Muscle layer of colon (tissue), 2 donors: ENCODE data around the gene DYNC1H1.

Experiments used
- H3K27ac ChIP-seq: one replicate; pipeline ENCODE4 v1.7.0; 2013; ENCODE audit warnings: low read depth, mild to moderate bottlenecking, low read length, moderate library complexity
- H3K27me3 ChIP-seq, 2 donors: one replicate each; pipeline ENCODE4 v1.7.0; 2013; ENCODE audit warnings: low read length in 2 of 2, mild to moderate bottlenecking in 2 of 2; ENCODE audit not compliant: insufficient read depth in 2 of 2, control insufficient read depth in 1 of 2
- H3K36me3 ChIP-seq: one replicate; pipeline ENCODE4 v1.7.0; 2013; ENCODE audit warnings: mild to moderate bottlenecking, low read length; ENCODE audit not compliant: insufficient read depth
- H3K4me1 ChIP-seq: one replicate; pipeline ENCODE4 v1.7.0; 2013; ENCODE audit warnings: mild to moderate bottlenecking, low read length; ENCODE audit not compliant: insufficient read depth
- H3K4me3 ChIP-seq, 2 donors: one replicate each; pipeline ENCODE4 v1.7.0; 2013; ENCODE audit warnings: low read length in 2 of 2, low read depth in 1 of 2, mild to moderate bottlenecking in 1 of 2, moderate library complexity in 1 of 2
- H3K9ac ChIP-seq: one replicate; pipeline ENCODE4 v1.7.0; 2013; ENCODE audit warnings: low read length
- H3K9me3 ChIP-seq: one replicate; pipeline ENCODE4 v1.7.0; 2013; ENCODE audit warnings: mild to moderate bottlenecking, low read length
- donor health status: abdominal sarcoma.
- donor health status: Adenocarcinoma of cecum.

Gene DYNC1H1

DNA sequence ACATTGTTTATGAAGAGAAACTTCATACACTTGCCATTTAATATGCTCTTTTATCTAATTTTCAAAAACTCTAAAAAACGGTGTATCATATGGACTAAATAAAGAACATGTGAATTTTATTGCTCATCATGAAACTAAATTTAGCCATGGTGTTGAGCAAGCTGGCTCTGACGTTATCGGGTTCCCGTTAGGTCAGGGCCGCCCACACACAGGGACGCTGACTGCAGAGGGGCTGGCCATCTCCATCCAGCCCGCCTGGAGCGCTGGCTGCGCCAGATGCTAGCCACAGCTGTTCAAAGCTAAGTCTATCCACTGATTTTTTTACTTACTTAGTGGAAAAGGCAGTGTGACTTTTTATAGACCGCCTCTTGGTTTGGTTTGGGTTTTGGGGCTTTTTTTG, 36.5 kb upstream of the DYNC1H1 start:
- H3K27ac ChIP-seq = peak overlapping the region; percentile 74
- H3K27me3 ChIP-seq = no peaks in the 10 kb centered on the region

GRCh38 chr14:101928415-101928841, 35.9 kb upstream of the DYNC1H1 start:
- Histone ChIP-seq H3K4me1 (peaks cover 22% of the 10 kb centered on the region), H3K9me3 (no peaks in the 10 kb centered on the region), H3K27ac (peak overlapping the region; percentile 74), H3K36me3 (peaks cover 14% of the 10 kb centered on the region), H3K4me3 (no peak overlapping the region), H3K27me3 (no peaks in the 10 kb centered on the region), H3K9ac (no peak overlapping the region)

More for the DNA sequence above, 36.5 kb upstream of the DYNC1H1 start:
- Histone ChIP-seq H3K9ac (no peak overlapping the region), H3K4me1 (peaks cover 22% of the 10 kb centered on the region), H3K36me3 (peaks cover 14% of the 10 kb centered on the region), H3K9me3 (no peaks in the 10 kb centered on the region), H3K4me3 (no peak overlapping the region)

DNA sequence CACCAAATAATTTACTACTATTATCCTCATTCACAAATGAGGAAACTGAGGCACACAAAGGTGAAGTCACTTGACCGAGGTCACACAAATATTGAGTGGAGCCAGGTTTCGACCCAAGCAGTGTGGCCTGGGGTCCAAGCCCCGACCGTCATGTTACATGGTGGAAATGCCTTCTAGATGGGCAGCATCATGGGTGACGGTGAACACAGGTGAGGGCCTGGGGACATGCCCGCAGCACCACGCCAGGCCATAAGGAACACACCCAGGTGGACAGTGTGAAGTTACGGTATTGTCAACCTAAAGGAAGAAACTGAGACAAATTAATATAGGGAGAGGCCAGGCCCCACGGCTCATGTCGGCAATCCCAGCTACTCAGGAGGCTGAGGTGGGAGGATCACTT, 35.3 kb upstream of the DYNC1H1 start:
- H3K36me3 ChIP-seq = peaks cover 14% of the 10 kb centered on the region
- H3K4me3 ChIP-seq = no peak overlapping the region
- H3K27ac ChIP-seq = no peak overlapping the region
- no peaks in the 10 kb centered on the region for H3K9me3 ChIP-seq
- no peaks in the 10 kb centered on the region for H3K27me3 ChIP-seq
- peaks cover 22% of the 10 kb centered on the region for H3K4me1 ChIP-seq
- no peak overlapping the region for H3K9ac ChIP-seq

DNA sequence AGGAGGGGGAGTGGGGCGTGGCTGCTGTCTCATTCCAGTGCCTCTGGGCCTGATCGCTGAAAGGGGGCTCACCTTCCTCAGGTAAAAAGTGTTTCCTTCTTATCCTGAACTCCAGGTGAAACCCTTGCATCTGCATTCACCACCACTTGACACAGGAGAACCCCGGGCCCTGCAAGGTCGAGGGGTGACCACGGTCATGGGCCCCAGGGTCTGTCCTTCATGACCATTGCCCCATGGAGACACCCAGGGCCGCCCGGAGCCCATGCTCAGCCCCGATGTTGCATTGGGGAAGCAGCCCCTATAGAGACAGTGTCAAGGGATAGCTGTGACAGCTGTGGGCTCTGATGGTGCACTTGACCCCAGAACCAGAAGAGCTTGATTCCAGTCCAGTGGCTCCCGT, 34.4 kb upstream of the DYNC1H1 start:
- H3K9me3 ChIP-seq = no peaks in the 10 kb centered on the region
- no peak overlapping the region for H3K9ac ChIP-seq
- H3K4me3 ChIP-seq = no peak overlapping the region
- no peaks in the 10 kb centered on the region for H3K27me3 ChIP-seq
- no peak overlapping the region for H3K27ac ChIP-seq
- H3K36me3 ChIP-seq = peaks cover 13% of the 10 kb centered on the region
- peaks cover 22% of the 10 kb centered on the region for H3K4me1 ChIP-seq

- H3K27me3 ChIP-seq = no peaks in the 10 kb centered on the region
- H3K9ac ChIP-seq = no peak overlapping the region
- H3K27ac ChIP-seq = no peak overlapping the region
- peaks cover 6% of the 10 kb centered on the region for H3K36me3 ChIP-seq
- H3K4me1 ChIP-seq = peaks cover 14% of the 10 kb centered on the region
- H3K9me3 ChIP-seq = no peaks in the 10 kb centered on the region
- H3K4me3 ChIP-seq = no peak overlapping the region
Measured at GRCh38 chr14:101932673-101933072, 31.7 kb upstream of the DYNC1H1 start.

DNA sequence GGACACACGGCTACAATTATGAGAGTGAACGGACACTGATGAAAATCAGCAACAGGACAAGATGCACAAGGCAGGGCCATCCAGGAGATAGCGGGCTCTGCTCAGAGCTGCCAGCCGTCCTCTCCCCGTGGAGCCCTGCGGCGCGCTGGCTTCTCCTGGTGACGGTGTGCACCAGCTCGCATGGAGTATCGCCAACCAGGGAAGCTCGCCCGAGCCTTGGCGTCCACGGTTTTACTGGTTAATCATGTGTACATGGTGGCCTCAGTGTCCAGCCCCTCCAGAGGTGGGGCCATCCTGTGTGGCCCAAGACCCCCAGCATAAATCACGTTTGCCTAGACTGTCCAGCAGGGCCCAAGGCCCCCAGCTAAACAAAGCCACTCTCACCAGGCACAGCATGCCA, 31.2 kb upstream of the DYNC1H1 start:
- H3K4me1 ChIP-seq = peaks cover 10% of the 10 kb centered on the region
- no peaks in the 10 kb centered on the region for H3K27me3 ChIP-seq
- peaks cover 6% of the 10 kb centered on the region for H3K36me3 ChIP-seq
- H3K27ac ChIP-seq = no peak overlapping the region
- H3K9ac ChIP-seq = no peak overlapping the region
- H3K4me3 ChIP-seq = no peak overlapping the region
- H3K9me3 ChIP-seq = no peaks in the 10 kb centered on the region

DNA sequence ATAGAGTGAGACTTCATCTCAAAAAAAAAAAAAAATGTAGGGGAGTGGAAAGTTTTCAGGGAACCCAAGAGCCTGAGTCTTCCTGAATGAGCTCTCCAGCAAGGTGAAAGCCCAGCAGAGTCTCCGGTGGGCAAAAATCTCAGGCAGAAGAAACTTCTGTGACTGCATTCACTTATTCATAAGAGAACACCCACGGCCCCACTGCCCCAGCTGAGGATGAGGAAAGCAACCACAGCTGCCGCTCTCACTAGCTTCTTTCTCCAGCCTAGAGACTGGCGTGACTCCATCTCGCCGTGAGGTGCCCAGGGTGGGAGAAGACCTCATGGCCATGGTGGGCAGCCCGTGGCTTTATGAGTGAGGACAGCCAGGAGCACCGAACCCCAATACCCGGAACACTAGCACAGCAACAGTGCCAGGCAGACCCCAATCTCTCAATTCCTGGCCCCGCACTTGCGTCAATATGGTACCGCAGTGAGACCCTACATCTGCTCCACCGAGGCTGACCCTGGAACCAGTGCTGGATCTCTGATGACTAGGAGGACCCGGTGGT, 29.7 kb upstream of the DYNC1H1 start:
- no peak overlapping the region for H3K9ac ChIP-seq
- H3K4me3 ChIP-seq = no peak overlapping the region
- no peaks in the 10 kb centered on the region for H3K9me3 ChIP-seq
- no peaks in the 10 kb centered on the region for H3K4me1 ChIP-seq
- no peak overlapping the region for H3K27ac ChIP-seq
- H3K27me3 ChIP-seq = no peaks in the 10 kb centered on the region
- no peaks in the 10 kb centered on the region for H3K36me3 ChIP-seq

- H3K27me3 ChIP-seq = no peaks in the 10 kb centered on the region
- H3K4me1 ChIP-seq = no peaks in the 10 kb centered on the region
- no peak overlapping the region for H3K27ac ChIP-seq
- no peaks in the 10 kb centered on the region for H3K36me3 ChIP-seq
- H3K4me3 ChIP-seq = no peak overlapping the region
- no peak overlapping the region for H3K9ac ChIP-seq
- H3K9me3 ChIP-seq = no peaks in the 10 kb centered on the region
Measured at GRCh38 chr14:101937926-101938767, 26.2 kb upstream of the DYNC1H1 start.

DNA sequence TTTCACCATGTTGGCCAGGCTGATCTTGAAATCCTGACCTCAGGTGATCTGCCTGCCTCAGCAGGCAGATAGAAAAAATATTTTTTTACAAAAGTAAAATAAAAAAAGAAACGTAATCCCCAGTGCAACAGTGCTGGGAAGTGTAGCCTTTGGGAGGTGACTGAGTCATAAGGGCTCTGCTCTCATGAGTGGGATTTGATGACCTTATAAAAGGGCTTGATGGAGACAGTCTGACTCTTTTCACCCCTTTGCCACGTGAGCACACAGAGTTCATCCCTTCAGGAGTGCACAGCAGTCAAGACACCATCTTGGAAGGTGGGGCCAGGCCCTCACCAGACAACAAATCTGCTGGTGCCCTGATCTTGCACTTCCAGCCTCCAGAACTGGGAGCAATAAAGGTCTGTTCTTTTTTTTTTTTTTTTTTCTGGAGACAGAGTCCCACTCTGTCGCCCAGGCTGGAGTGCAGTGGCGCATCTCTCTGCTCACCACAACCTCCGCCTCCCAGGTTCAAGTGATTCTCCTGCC, 24.7 kb upstream of the DYNC1H1 start:
- H3K36me3 ChIP-seq = no peaks in the 10 kb centered on the region

DNA sequence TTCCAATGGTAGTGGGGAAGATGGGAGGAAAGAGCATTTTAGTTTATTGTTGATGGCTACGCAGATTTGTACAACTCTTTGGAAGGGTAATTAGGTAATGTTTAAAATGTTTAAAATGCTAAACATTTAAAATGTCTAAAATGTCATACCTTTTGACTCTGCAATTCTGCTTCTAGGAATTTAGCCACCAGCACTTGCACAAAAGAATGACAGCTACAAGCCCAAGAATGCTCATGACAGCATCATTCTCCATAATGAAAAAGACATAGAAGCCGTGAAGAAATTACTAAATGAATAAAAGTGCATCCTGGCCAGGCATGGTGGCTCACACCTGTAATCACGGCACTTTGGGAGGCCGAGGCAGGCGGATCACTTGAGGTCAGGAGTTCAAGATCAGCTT, 19.9 kb upstream of the DYNC1H1 start:
- Histone ChIP-seq H3K27me3 (no peaks in the 10 kb centered on the region), H3K36me3 (no peaks in the 10 kb centered on the region), H3K4me1 (peaks cover 7% of the 10 kb centered on the region), H3K4me3 (no peak overlapping the region), H3K9ac (no peak overlapping the region), H3K9me3 (no peaks in the 10 kb centered on the region), H3K27ac (no peak overlapping the region)

More for the DNA sequence above, 24.7 kb upstream of the DYNC1H1 start:
- H3K4me1 ChIP-seq = no peaks in the 10 kb centered on the region
- no peak overlapping the region for H3K9ac ChIP-seq
- no peaks in the 10 kb centered on the region for H3K27me3 ChIP-seq
- no peaks in the 10 kb centered on the region for H3K9me3 ChIP-seq
- H3K27ac ChIP-seq = no peak overlapping the region
- H3K4me3 ChIP-seq = no peak overlapping the region

GRCh38 chr14:101945171-101945570, 19.2 kb upstream of the DYNC1H1 start:
- no peaks in the 10 kb centered on the region for H3K9me3 ChIP-seq
- H3K4me1 ChIP-seq = peaks cover 12% of the 10 kb centered on the region
- H3K27ac ChIP-seq = no peak overlapping the region
- H3K4me3 ChIP-seq = no peak overlapping the region
- no peaks in the 10 kb centered on the region for H3K36me3 ChIP-seq
- H3K27me3 ChIP-seq = no peaks in the 10 kb centered on the region
- H3K9ac ChIP-seq = no peak overlapping the region
